PC-3 (cell line): Measurements from ENCODE around the gene MAD1L1. TPM values are rescaled to one million over a fixed set of nuclear protein-coding genes. Genes with fewer than 3 reads are reported as not detected.

ENCODE experiments used
- ATAC-seq: fragments of 200-7000 bp; cut with Tn5 transposase; 2 replicates; pipeline ENCODE4 v1.9.1; 2020; ENCODE audit warnings: mild to moderate bottlenecking, moderate library complexity
- BruUV-seq: library from RNA; stranded (reverse); fragments of 400-500 nt; replicated peaks from 2 replicates; lab custom pipeline; 2021; lab: Mats Ljungman, UMichigan
- CTCF ChIA-PET: fragments of 300-600 bp; sonication (Branson Sonifier 250); formaldehyde crosslinking; loops from one replicate; lab custom pipeline; 2022; ENCODE audit warnings: antibody characterized with exemption; lab: Charles Lee
- POLR2A ChIA-PET: fragments of 300-600 bp; sonication (Branson Sonifier 250); formaldehyde crosslinking; loops from one replicate; lab custom pipeline; 2022; ENCODE audit warnings: antibody characterized with exemption; ENCODE audit not compliant: unreplicated experiment; lab: Charles Lee
- DNase-seq: peaks from one replicate; pipeline ENCODE4 v3.0.0-alpha.2; 2015
- H2AFZ ChIP-seq: fragments of 300-600 bp; sonication (generic); 2 replicates; pipeline ENCODE4 v1.6.0; 2016; ENCODE audit warnings: antibody characterized with exemption, low read length
- H3F3A ChIP-seq: fragments of 300-600 bp; sonication (generic); one replicate; pipeline ENCODE4 v1.6.0; 2017; ENCODE audit warnings: antibody characterized with exemption, low read length, control low read depth, mild to moderate bottlenecking; ENCODE audit not compliant: unreplicated experiment
- H3K27ac ChIP-seq: fragments of 300-600 bp; sonication (generic); 2 replicates; pipeline ENCODE4 v1.5.1; 2016; ENCODE audit warnings: mild to moderate bottlenecking, low read length
- H3K27me3 ChIP-seq: fragments of 300-600 bp; sonication (generic); 2 replicates; pipeline ENCODE4 v1.6.1; 2016; ENCODE audit warnings: low read length, mixed read lengths
- H3K36me3 ChIP-seq: fragments of 300-600 bp; sonication (generic); 2 replicates; pipeline ENCODE4 v1.6.1; 2016; ENCODE audit warnings: low read depth, mixed run types, low read length, mixed read lengths
- H3K4me1 ChIP-seq: fragments of 300-600 bp; sonication (generic); 2 replicates; pipeline ENCODE4 v1.5.1; 2016; ENCODE audit warnings: low read length; ENCODE audit not compliant: insufficient read depth
- H3K4me2 ChIP-seq: fragments of 300-600 bp; sonication (generic); 2 replicates; pipeline ENCODE4 v1.6.0; 2016; ENCODE audit warnings: low read length
- H3K4me3 ChIP-seq: fragments of 300-600 bp; sonication (generic); 2 replicates; pipeline ENCODE4 v1.5.1; 2016; ENCODE audit warnings: mild to moderate bottlenecking, low read length, mixed read lengths
- H3K79me2 ChIP-seq: fragments of 300-600 bp; sonication (generic); 2 replicates; pipeline ENCODE4 v1.6.1; 2017; ENCODE audit warnings: low read length, mixed read lengths
- H3K9ac ChIP-seq: fragments of 300-600 bp; sonication (generic); 2 replicates; pipeline ENCODE4 v1.6.0; 2016; ENCODE audit warnings: mild to moderate bottlenecking, low read length
- H3K9me2 ChIP-seq: fragments of 300-600 bp; sonication (generic); replicated peaks from 2 replicates; pipeline ENCODE4 v1.6.1; 2016; ENCODE audit warnings: mixed run types, low read length, mixed read lengths
- H3K9me3 ChIP-seq: fragments of 300-600 bp; sonication (generic); 2 replicates; pipeline ENCODE4 v1.6.1; 2016; ENCODE audit warnings: low read length, mixed read lengths
- H4K20me1 ChIP-seq: fragments of 300-600 bp; sonication (generic); 2 replicates; pipeline ENCODE4 v1.6.1; 2016; ENCODE audit warnings: low read length, mixed read lengths
- CTCF ChIP-seq: fragments of 300-600 bp; sonication (generic); conservative IDR thresholded peaks from 2 replicates; pipeline ENCODE4 v1.5.1; 2017; ENCODE audit warnings: antibody characterized with exemption, low read depth, mild to moderate bottlenecking, low read length
- EZH2 ChIP-seq: fragments of 300-600 bp; sonication (generic); IDR thresholded peaks from one replicate; pipeline ENCODE4 v1.6.1; 2017; ENCODE audit warnings: antibody characterized with exemption, mild to moderate bottlenecking, low read length; ENCODE audit not compliant: unreplicated experiment
- EZH2phosphoT487 ChIP-seq: fragments of 300-600 bp; sonication (generic); IDR thresholded peaks from 2 replicates; pipeline ENCODE4 v1.6.1; 2018; ENCODE audit warnings: mild to moderate bottlenecking, antibody characterized with exemption, low read length, borderline replicate concordance
- intact Hi-C: fragments of 100-400 bp; cut with micrococcal nuclease; formaldehyde crosslinking; loops from 2 replicates; pipeline ENCODE4 v1.9.0; 2023
- total RNA-seq: library from RNA; depleted of rRNA; stranded (reverse); fragments of >200 nt; gene quantifications from 2 replicates; pipeline ENCODE4 v1.2.3, GENCODE V29; 2014

Gene MAD1L1
- total RNA-seq, 1 experiment from 2014 or later: 88.4 TPM

GRCh38 chr7:2249744-2250323 is 17.1 kb upstream of the MAD1L1 start:
- intact Hi-C loops: loop anchor here (1.0 to 2.0 kb wide), 2 partner anchors 65 to 98 kb away; partner anchors contain the start of gene SNX8
- CTCF ChIA-PET: interaction anchor here (1.0 kb wide), 1 partner anchor 98 kb away, joined by 5 read pairs; no protein-coding TSS in a partner anchor
- Histone ChIP-seq H3K4me1 (peaks cover 21% of the 10 kb centered on the region), H3K27me3 (no peaks in the 10 kb centered on the region), H3K9me2 (no peaks in the 10 kb centered on the region), H4K20me1 (no peaks in the 10 kb centered on the region), H3K4me3 (no peak overlapping the region), H3K36me3 (no peaks in the 10 kb centered on the region; the same call in 1 of the 2 replicates), H3K79me2 (no peaks in the 10 kb centered on the region), H3K4me2 (no peak overlapping the region), H3F3A (no peaks in the 10 kb centered on the region), H2AFZ (no peak overlapping the region), H3K9ac (no peak overlapping the region; the same call in 1 of the 2 replicates), H3K9me3 (no peaks in the 10 kb centered on the region), H3K27ac (peak overlapping the region; percentile 81)
- no peak for ATAC-seq
- no peak for DNase-seq
- no TSS peak for BruUV-seq
- POLR2A ChIA-PET: no interaction called here
- TF ChIP-seq EZH2 (no peak), CTCF (no peak), EZH2phosphoT487 (no peak)

GRCh38 chr7:2248984-2249694 is 16.4 kb upstream of the MAD1L1 start:
- H3K4me3 ChIP-seq: peak overlapping the region; percentile 3; the same call in 1 of the 2 replicates
- H3K36me3 ChIP-seq: no peaks in the 10 kb centered on the region; the same call in 1 of the 2 replicates
- TF ChIP-seq CTCF: peak; percentile 40; the same call in 1 of the 2 replicates
- TF ChIP-seq EZH2phosphoT487: no peak
- TF ChIP-seq EZH2: no peak
- no peaks in the 10 kb centered on the region for H3K27me3 ChIP-seq
- no peaks in the 10 kb centered on the region for H3K9me2 ChIP-seq
- intact Hi-C loops: loop anchor here (1.0 to 2.0 kb wide), 2 partner anchors 66 to 99 kb away; partner anchors contain the start of gene SNX8
- no peaks in the 10 kb centered on the region for H4K20me1 ChIP-seq
- peak overlapping the region; percentile 60 for H3K4me2 ChIP-seq
- H3K4me1 ChIP-seq: peaks cover 18% of the 10 kb centered on the region
- H2AFZ ChIP-seq: peak overlapping the region; percentile 74
- peak overlapping the region; percentile 59 for H3K9ac ChIP-seq
- ATAC-seq (peak; percentile 94), DNase-seq (peak; percentile 80)
- no peaks in the 10 kb centered on the region for H3K9me3 ChIP-seq
- ChIA-PET CTCF (interaction anchor here (0.5 to 1.0 kb wide), 2 partner anchors 99 to 509 kb away, joined by 3 to 5 read pairs; no protein-coding TSS in a partner anchor), POLR2A (no interaction called here)
- H3K27ac ChIP-seq: peak overlapping the region; percentile 81
- no peaks in the 10 kb centered on the region for H3K79me2 ChIP-seq
- TSS peak; percentile 73 for BruUV-seq
- no peaks in the 10 kb centered on the region for H3F3A ChIP-seq
